GM10248 (cell line): ENCODE results near the gene SENP7.

Experiments
- CTCF ChIA-PET: fragments of 300-600 bp; sonication (Branson Sonifier 250); formaldehyde crosslinking; extraction: SDS; loops from one replicate; lab custom pipeline; 2021; ENCODE audit warnings: antibody characterized with exemption; lab: Yijun Ruan, JAX
- POLR2A ChIA-PET: fragments of 350-650 bp; sonication (Branson Sonifier 250); formaldehyde crosslinking; extraction: SDS; loops from one replicate; lab custom pipeline; 2020; ENCODE audit warnings: antibody characterized with exemption; lab: Yijun Ruan, JAX
- DNase-seq: peaks from one replicate; pipeline ENCODE4 v3.0.0; 2012; ENCODE audit errors: extremely low spot score
- CTCF ChIP-seq: IDR thresholded peaks from 2 replicates; pipeline ENCODE4 v1.5.1; 2012; ENCODE audit warnings: mild to moderate bottlenecking, low read depth; ENCODE audit errors: extremely low read depth, missing control alignments, control extremely low read depth

The SENP7 gene

GRCh38 chr3:101413656-101414055 is 99.4 kb downstream of the SENP7 start:
- POLR2A ChIA-PET = no interaction called here
- DNase-seq = no peak
- CTCF ChIA-PET = no interaction called here
- TF ChIP-seq CTCF = no peak

DNA sequence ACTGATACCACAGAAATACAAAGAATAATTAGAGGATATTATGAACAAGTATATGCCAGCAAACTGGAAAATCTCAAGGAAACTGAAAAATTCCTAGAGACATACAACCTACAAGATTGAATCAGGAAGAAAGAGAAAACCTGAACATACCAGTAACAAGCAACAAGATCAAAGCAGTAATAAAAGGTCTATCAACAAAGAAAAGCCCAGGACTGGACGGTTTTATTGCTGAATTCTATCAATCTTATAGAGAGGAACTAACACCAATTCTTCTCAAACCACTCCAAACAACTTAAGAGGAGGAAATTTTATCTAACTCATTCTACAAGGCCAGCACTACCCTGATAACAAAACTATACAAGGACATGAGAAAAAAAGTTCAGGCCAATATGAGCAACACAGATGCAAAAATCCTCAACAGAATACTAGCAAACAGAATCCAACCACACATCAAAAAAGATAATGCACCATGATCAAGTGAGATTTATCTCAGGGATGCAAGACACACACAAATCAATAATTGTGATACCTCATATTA is 121.5 kb downstream of the SENP7 start:
- ChIA-PET CTCF (no interaction called here), POLR2A (no interaction called here)
- DNase-seq = no peak
- no peak for TF ChIP-seq CTCF

DNA sequence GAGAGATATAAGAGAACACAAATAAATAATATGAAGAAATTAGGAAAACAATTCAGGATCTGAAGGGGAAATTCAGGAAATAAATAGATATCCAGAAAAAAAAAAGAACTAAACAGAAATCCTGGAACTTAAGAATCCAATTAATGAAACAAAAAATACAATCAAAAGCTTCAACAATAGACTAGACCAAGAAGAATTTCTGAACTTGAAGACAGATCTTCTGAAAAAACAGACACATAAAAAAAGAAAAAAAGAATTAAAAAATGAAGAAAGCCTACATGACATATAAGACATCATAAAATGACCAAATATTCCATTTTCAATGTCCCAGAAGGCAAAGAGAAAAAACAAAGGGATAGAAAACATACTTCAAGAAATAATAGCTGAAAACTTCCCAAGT is 124.3 kb downstream of the SENP7 start:
- TF ChIP-seq CTCF = no peak
- CTCF ChIA-PET = no interaction called here
- no peak for DNase-seq
- POLR2A ChIA-PET = no interaction called here

DNA sequence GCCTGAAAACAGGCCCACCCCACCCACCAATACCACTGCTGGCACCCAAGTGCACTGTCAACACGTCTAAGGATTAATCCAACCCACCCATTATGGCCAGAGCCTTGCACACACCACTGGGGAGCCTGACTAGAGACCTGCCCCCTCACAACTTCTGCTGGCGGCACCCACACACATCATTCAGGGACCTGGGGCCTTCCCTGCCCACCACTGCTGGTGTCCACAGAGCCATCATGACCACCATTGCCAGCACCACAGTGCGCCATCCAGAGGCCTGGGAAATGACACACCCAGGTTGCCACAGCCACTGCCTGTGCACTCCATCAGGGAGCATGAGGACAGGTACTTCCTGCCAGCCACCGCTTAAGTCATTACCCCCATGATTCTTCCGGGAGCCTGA is 125.7 kb downstream of the SENP7 start:
- ChIA-PET POLR2A (no interaction called here), CTCF (no interaction called here)
- no peak for DNase-seq
- TF ChIP-seq CTCF = no peak

DNA sequence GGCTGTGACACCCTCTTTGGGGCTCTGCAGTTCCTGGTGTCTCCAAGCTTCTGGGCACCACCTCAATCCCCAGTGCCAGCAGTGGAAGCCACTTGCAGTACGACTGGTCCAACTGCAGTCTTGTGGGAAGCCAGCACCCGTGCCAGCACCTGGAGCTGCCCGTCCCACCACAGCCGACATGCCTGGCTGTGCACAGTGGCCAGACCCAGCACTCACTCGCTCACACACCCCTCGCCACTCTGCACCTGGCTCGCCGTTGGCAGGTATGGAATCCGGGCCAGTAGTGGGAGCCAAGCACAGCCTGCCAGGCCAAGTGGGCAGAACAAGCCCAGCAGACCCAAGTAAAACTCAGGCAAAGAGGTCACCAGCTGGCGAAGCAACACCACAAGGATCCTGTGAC is 128.6 kb downstream of the SENP7 start:
- POLR2A ChIA-PET = no interaction called here

DNA sequence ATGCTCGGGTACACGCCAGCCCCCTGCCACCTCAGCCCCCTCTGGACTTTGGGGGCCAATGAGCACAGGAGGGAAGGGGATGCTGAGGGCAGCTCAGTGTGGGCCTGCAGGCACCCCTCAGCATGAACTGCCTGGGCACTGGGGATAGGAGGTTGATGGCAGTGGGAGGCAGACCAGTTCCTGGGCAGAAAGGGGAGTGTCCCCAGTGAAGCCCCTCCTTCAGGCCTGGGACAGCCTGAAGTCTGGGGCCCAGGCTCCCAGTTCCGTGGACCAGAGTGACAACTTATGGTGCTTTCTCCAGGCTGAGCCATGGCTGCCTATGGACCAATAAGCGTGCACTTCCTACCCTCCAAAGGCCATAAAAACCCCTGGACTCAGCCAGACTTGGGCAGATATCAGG is 129.4 kb downstream of the SENP7 start:
- no peak for TF ChIP-seq CTCF
- ChIA-PET POLR2A (no interaction called here), CTCF (interaction anchor here (0.8 to 3.2 kb wide), 4 partner anchors 16 to 490 kb away, joined by 3 to 13 read pairs (median 3); no protein-coding TSS in a partner anchor)
- no peak for DNase-seq

More for the DNA sequence above, 128.6 kb downstream of the SENP7 start:
- no peak for TF ChIP-seq CTCF
- no peak for DNase-seq
- CTCF ChIA-PET = interaction anchor here (0.8 to 3.2 kb wide), 5 partner anchors 17 to 491 kb away, joined by 3 to 13 read pairs (median 3); no protein-coding TSS in a partner anchor
